Brain microvascular endothelial cell (primary cell): Measurements from ENCODE around the gene TEDC2.

Source experiments
- DNase-seq: peaks from one replicate; pipeline ENCODE4 v3.0.0-alpha.2; 2020
- H3K27ac ChIP-seq: fragments of 250-450 bp; sonication (Bioruptor Pico); 2 replicates; pipeline ENCODE4 v1.5.1; 2020; ENCODE audit warnings: mild to moderate bottlenecking, moderate library complexity
- H3K27me3 ChIP-seq: fragments of 250-450 bp; sonication (Bioruptor Pico); replicated peaks from 2 replicates; pipeline ENCODE4 v1.5.1; 2020; ENCODE audit warnings: mild to moderate bottlenecking
- H3K36me3 ChIP-seq: fragments of 250-450 bp; sonication (Bioruptor Pico); replicated peaks from 2 replicates; pipeline ENCODE4 v1.5.1; 2020; ENCODE audit warnings: mild to moderate bottlenecking
- H3K4me3 ChIP-seq: 2 replicates; pipeline ENCODE4 v1.5.1; 2011; ENCODE audit warnings: low read depth, mild to moderate bottlenecking, control low read depth, low read length, moderate library complexity
- CTCF ChIP-seq: IDR thresholded peaks from 2 replicates; pipeline ENCODE4 v1.5.1; 2011; ENCODE audit warnings: low read depth, mild to moderate bottlenecking, moderate library complexity, low read length, control low read depth, inconsistent platforms; ENCODE audit errors: missing control alignments
- in situ Hi-C: cut with HindIII; loops from 2 replicates; pipeline ENCODE4 v1.10.0; 2017; ENCODE audit warnings: low sequenced_read_pairs, low pct_ligation_motif_present

The TEDC2 gene

GRCh38 chr16:2471016-2471652 lies 11.2 kb downstream of the TEDC2 start, which contains the start of gene NTN3:
Gene NTN3, plus strand, starts transcription at chr16:2471297. Its CDS starts 405 bp downstream, at chr16:2471702.
- in situ Hi-C loops = no loop called here
- no peaks in the 10 kb centered on the region for H3K27me3 ChIP-seq
- no peak within 1 kb of the TSS for H3K4me3 ChIP-seq
- no peak for DNase-seq
- TF ChIP-seq CTCF = no peak
- no peaks in the 10 kb centered on the region for H3K36me3 ChIP-seq
- H3K27ac ChIP-seq = no peak within 1 kb of the TSS

DNA sequence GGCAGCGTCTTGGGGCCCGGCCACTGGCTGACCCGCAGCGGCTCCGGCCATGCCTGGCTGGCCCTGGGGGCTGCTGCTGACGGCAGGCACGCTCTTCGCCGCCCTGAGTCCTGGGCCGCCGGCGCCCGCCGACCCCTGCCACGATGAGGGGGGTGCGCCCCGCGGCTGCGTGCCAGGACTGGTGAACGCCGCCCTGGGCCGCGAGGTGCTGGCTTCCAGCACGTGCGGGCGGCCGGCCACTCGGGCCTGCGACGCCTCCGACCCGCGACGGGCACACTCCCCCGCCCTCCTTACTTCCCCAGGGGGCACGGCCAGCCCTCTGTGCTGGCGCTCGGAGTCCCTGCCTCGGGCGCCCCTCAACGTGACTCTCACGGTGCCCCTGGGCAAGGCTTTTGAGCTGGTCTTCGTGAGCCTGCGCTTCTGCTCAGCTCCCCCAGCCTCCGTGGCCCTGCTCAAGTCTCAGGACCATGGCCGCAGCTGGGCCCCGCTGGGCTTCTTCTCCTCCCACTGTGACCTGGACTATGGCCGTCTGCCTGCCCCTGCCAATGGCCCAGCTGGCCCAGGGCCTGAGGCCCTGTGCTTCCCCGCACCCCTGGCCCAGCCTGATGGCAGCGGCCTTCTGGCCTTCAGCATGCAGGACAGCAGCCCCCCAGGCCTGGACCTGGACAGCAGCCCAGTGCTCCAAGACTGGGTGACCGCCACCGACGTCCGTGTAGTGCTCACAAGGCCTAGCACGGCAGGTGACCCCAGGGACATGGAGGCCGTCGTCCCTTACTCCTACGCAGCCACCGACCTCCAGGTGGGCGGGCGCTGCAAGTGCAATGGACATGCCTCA lies 12.0 kb downstream of the TEDC2 start:
- DNase-seq = no peak
- no peaks in the 10 kb centered on the region for H3K27me3 ChIP-seq
- no peak overlapping the region for H3K4me3 ChIP-seq
- no peaks in the 10 kb centered on the region for H3K36me3 ChIP-seq
- no peak for TF ChIP-seq CTCF
- no peak overlapping the region for H3K27ac ChIP-seq
- in situ Hi-C loops = no loop called here

GRCh38 chr16:2472488-2472864 lies 12.6 kb downstream of the TEDC2 start:
- no peak overlapping the region for H3K4me3 ChIP-seq
- no peak for DNase-seq
- in situ Hi-C loops = no loop called here
- no peak overlapping the region for H3K27ac ChIP-seq
- H3K36me3 ChIP-seq = no peaks in the 10 kb centered on the region
- H3K27me3 ChIP-seq = no peaks in the 10 kb centered on the region
- TF ChIP-seq CTCF = no peak

- no peak for TF ChIP-seq CTCF
- Histone ChIP-seq H3K27ac (no peak overlapping the region), H3K4me3 (no peak overlapping the region), H3K36me3 (no peaks in the 10 kb centered on the region), H3K27me3 (no peaks in the 10 kb centered on the region)
- no peak for DNase-seq
- in situ Hi-C loops = no loop called here
Measured at GRCh38 chr16:2472885-2473445, 13.1 kb downstream of the TEDC2 start.

DNA sequence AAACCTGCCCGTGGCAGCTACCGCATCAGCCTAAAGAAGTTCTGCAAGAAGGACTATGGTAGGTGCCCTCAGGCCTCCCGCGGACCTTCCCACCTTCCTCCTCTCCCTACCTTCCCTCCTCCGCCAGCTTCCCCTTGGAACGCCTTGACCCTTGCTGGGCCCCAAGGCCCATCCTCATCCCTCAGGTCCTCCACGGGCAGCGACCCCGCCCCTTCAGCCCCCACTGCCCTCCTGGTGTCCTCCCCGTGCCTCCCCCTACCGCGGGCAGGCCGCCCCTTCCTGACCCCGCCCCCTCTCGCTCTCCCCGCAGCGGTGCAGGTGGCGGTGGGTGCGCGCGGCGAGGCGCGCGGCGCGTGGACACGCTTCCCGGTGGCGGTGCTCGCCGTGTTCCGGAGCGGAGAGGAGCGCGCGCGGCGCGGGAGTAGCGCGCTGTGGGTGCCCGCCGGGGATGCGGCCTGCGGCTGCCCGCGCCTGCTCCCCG lies 13.6 kb downstream of the TEDC2 start:
- peak overlapping the region; percentile 5 for H3K4me3 ChIP-seq
- no peak for TF ChIP-seq CTCF
- no peaks in the 10 kb centered on the region for H3K36me3 ChIP-seq
- no peaks in the 10 kb centered on the region for H3K27me3 ChIP-seq
- no peak for DNase-seq
- in situ Hi-C loops = no loop called here
- no peak overlapping the region for H3K27ac ChIP-seq
